Ascending aorta (tissue), 2 donors: Measurements from ENCODE around the gene UVSSA. TPM values are rescaled to one million over a fixed set of nuclear protein-coding genes. Genes with fewer than 3 reads are reported as not detected.
A peak's percentile ranks its signal among the peaks of the same experiment; 100 is the strongest.

Source experiments
- DNase-seq, 2 donors: peaks; one replicate each; pipeline ENCODE4 v3.0.0-alpha.2; 2019; ENCODE audit warnings: low spot score in 2 of 2
- H3K27ac ChIP-seq, 2 donors: fragments of 200-600 bp; sonication (generic); one replicate each; pipeline ENCODE4 v1.5.1; 2016 to 2017; ENCODE audit warnings: mild to moderate bottlenecking in 1 of 2
- H3K27me3 ChIP-seq: fragments of 200-600 bp; sonication (generic); one replicate; pipeline ENCODE4 v1.5.1; 2017
- H3K36me3 ChIP-seq, 2 donors: fragments of 200-600 bp; sonication (generic); one replicate each; pipeline ENCODE4 v1.5.1; 2016
- H3K4me1 ChIP-seq, 2 donors: fragments of 200-600 bp; sonication (generic); one replicate each; pipeline ENCODE4 v1.5.1; 2016 to 2017; ENCODE audit warnings: mild to moderate bottlenecking in 1 of 2
- H3K4me3 ChIP-seq, 2 donors: fragments of 200-600 bp; sonication (generic); one replicate each; pipeline ENCODE4 v1.5.1; 2016 to 2017; ENCODE audit warnings: mild to moderate bottlenecking in 1 of 2
- H3K9me3 ChIP-seq, 2 donors: fragments of 200-600 bp; sonication (generic); one replicate each; pipeline ENCODE4 v1.5.1; 2016
- intact Hi-C: fragments of 100-400 bp; cut with DNase I; formaldehyde crosslinking; loops from one replicate; pipeline ENCODE4 v1.15.1; 2023
- total RNA-seq: library from RNA; depleted of rRNA; stranded (reverse); fragments of >200 nt; gene quantifications from one replicate; pipeline ENCODE4 v1.1.0, GENCODE V29; 2016
- TF ChIP-seq, protein P1 (sequence below), 3 experiments: fragments of 200-600 bp in 2 of 3; fragments of 450-650 bp in 1 of 3; sonication (generic) in 2 of 3; IDR thresholded peaks; one replicate each; pipeline ENCODE4 v1.5.1; 2016 to 2019; ENCODE audit warnings: antibody characterized with exemption in 3 of 3, mild to moderate bottlenecking in 1 of 3, moderate library complexity in 1 of 3

The UVSSA gene
- total RNA-seq, 1 donor from 2014 or later = 56.9 TPM

DNA sequence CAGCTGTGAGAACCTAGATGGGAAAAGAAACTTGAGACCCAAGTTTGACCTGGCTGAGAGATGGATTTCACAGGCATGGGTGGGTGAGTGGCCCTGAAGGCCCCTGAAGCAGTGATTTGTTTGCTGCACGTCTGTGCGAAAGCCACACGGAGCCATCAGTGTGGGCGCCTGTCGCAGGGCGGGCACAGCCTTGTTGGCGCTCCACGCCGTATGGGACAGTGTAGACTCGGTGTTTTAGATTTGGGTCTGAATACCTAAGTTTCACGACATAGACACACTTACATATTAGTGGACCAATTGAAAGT, 21.9 kb upstream of the UVSSA start:
- Histone ChIP-seq H3K9me3 (no peaks in the 10 kb centered on the region), H3K4me3 (no peak overlapping the region), H3K36me3 (peaks cover 28 to 61% of the 10 kb centered on the region in 2 donors), H3K27ac (peak overlapping the region in 1 of 2 donors; percentile 57), H3K4me1 (peaks cover 0 to 8% of the 10 kb centered on the region in 2 donors), H3K27me3 (no peaks in the 10 kb centered on the region)
- no peak for DNase-seq
- intact Hi-C loops = no loop called here
- TF ChIP-seq, protein P1, sequence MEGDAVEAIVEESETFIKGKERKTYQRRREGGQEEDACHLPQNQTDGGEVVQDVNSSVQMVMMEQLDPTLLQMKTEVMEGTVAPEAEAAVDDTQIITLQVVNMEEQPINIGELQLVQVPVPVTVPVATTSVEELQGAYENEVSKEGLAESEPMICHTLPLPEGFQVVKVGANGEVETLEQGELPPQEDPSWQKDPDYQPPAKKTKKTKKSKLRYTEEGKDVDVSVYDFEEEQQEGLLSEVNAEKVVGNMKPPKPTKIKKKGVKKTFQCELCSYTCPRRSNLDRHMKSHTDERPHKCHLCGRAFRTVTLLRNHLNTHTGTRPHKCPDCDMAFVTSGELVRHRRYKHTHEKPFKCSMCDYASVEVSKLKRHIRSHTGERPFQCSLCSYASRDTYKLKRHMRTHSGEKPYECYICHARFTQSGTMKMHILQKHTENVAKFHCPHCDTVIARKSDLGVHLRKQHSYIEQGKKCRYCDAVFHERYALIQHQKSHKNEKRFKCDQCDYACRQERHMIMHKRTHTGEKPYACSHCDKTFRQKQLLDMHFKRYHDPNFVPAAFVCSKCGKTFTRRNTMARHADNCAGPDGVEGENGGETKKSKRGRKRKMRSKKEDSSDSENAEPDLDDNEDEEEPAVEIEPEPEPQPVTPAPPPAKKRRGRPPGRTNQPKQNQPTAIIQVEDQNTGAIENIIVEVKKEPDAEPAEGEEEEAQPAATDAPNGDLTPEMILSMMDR (IDR thresholded peaks at IDR 0.05) = no peak

- DNase-seq = no peak
- Histone ChIP-seq H3K4me3 (no peak overlapping the region), H3K9me3 (no peaks in the 10 kb centered on the region), H3K27me3 (no peaks in the 10 kb centered on the region), H3K4me1 (peaks cover 0 to 8% of the 10 kb centered on the region in 2 donors), H3K27ac (no peak overlapping the region), H3K36me3 (peaks cover 28 to 58% of the 10 kb centered on the region in 2 donors)
- intact Hi-C loops = no loop called here
- TF ChIP-seq, protein P1 (IDR thresholded peaks at IDR 0.05) = no peak
These were observed 21.1 kb upstream of the UVSSA start for GRCh38 chr4:1325681-1326635.

- DNase-seq = no peak
- H3K4me3 ChIP-seq = no peak overlapping the region
- H3K27ac ChIP-seq = no peak overlapping the region
- TF ChIP-seq, protein P1 (IDR thresholded peaks at IDR 0.05) = no peak
- intact Hi-C loops = no loop called here
- H3K36me3 ChIP-seq = peaks cover 28 to 62% of the 10 kb centered on the region in 2 donors
- peaks cover 0 to 8% of the 10 kb centered on the region in 2 donors for H3K4me1 ChIP-seq
- no peaks in the 10 kb centered on the region for H3K9me3 ChIP-seq
- no peaks in the 10 kb centered on the region for H3K27me3 ChIP-seq
These were observed 20.1 kb upstream of the UVSSA start for GRCh38 chr4:1326751-1327525.

GRCh38 chr4:1327526-1328266, 19.3 kb upstream of the UVSSA start:
- TF ChIP-seq, protein P1 (IDR thresholded peaks at IDR 0.05) = no peak
- H3K4me1 ChIP-seq = peaks cover 0 to 8% of the 10 kb centered on the region in 2 donors
- H3K36me3 ChIP-seq = peaks cover 29 to 59% of the 10 kb centered on the region in 2 donors
- DNase-seq = no peak
- H3K27me3 ChIP-seq = no peaks in the 10 kb centered on the region
- H3K4me3 ChIP-seq = no peak overlapping the region
- H3K27ac ChIP-seq = no peak overlapping the region
- no peaks in the 10 kb centered on the region for H3K9me3 ChIP-seq
- intact Hi-C loops = no loop called here
